ENCODE results near the gene OR10H4. TPM values are rescaled to one million over a fixed set of nuclear protein-coding genes. Genes with fewer than 3 reads are reported as not detected.

OR10H4 gene
- total and polyA plus RNA-seq, 2 experiments from 2014 or later = not detected

DNA sequence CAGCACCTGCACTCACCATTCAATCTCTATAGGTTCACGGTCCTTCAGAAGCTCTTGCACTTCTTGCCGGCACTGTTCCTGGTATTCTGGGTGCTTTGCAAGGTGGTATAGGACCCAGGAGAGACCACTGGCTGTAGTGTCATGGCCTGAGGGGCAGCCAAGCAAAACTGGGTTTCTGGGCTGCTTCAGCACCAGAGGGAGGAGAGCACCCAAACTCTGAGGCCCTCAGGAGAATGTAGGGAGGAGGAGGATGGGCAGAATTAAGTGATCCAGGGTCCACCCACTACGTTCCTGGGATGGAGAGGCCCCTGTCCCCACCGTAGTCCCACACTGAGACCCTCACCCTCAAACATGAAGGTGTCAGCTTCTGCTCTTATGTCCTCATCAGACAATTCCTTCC, 26.8 kb upstream of the OR10H4 start (continued):
- TF ChIP-seq, protein P1, sequence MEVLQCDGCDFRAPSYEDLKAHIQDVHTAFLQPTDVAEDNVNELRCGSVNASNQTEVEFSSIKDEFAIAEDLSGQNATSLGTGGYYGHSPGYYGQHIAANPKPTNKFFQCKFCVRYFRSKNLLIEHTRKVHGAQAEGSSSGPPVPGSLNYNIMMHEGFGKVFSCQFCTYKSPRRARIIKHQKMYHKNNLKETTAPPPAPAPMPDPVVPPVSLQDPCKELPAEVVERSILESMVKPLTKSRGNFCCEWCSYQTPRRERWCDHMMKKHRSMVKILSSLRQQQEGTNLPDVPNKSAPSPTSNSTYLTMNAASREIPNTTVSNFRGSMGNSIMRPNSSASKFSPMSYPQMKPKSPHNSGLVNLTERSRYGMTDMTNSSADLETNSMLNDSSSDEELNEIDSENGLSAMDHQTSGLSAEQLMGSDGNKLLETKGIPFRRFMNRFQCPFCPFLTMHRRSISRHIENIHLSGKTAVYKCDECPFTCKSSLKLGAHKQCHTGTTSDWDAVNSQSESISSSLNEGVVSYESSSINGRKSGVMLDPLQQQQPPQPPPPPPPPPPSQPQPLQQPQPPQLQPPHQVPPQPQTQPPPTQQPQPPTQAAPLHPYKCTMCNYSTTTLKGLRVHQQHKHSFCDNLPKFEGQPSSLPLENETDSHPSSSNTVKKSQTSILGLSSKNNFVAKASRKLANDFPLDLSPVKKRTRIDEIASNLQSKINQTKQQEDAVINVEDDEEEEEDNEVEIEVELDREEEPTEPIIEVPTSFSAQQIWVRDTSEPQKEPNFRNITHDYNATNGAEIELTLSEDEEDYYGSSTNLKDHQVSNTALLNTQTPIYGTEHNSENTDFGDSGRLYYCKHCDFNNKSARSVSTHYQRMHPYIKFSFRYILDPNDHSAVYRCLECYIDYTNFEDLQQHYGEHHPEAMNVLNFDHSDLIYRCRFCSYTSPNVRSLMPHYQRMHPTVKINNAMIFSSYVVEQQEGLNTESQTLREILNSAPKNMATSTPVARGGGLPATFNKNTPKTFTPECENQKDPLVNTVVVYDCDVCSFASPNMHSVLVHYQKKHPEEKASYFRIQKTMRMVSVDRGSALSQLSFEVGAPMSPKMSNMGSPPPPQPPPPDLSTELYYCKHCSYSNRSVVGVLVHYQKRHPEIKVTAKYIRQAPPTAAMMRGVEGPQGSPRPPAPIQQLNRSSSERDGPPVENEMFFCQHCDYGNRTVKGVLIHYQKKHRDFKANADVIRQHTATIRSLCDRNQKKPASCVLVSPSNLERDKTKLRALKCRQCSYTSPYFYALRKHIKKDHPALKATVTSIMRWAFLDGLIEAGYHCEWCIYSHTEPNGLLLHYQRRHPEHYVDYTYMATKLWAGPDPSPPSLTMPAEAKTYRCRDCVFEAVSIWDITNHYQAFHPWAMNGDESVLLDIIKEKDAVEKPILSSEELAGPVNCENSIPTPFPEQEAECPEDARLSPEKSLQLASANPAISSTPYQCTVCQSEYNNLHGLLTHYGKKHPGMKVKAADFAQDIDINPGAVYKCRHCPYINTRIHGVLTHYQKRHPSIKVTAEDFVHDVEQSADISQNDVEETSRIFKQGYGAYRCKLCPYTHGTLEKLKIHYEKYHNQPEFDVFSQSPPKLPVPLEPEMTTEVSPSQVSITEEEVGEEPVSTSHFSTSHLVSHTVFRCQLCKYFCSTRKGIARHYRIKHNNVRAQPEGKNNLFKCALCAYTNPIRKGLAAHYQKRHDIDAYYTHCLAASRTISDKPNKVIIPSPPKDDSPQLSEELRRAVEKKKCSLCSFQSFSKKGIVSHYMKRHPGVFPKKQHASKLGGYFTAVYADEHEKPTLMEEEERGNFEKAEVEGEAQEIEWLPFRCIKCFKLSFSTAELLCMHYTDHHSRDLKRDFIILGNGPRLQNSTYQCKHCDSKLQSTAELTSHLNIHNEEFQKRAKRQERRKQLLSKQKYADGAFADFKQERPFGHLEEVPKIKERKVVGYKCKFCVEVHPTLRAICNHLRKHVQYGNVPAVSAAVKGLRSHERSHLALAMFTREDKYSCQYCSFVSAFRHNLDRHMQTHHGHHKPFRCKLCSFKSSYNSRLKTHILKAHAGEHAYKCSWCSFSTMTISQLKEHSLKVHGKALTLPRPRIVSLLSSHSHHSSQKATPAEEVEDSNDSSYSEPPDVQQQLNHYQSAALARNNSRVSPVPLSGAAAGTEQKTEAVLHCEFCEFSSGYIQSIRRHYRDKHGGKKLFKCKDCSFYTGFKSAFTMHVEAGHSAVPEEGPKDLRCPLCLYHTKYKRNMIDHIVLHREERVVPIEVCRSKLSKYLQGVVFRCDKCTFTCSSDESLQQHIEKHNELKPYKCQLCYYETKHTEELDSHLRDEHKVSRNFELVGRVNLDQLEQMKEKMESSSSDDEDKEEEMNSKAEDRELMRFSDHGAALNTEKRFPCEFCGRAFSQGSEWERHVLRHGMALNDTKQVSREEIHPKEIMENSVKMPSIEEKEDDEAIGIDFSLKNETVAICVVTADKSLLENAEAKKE (CRISPR knock-in tag; IDR thresholded peaks at IDR 0.05) = no peak

DNA sequence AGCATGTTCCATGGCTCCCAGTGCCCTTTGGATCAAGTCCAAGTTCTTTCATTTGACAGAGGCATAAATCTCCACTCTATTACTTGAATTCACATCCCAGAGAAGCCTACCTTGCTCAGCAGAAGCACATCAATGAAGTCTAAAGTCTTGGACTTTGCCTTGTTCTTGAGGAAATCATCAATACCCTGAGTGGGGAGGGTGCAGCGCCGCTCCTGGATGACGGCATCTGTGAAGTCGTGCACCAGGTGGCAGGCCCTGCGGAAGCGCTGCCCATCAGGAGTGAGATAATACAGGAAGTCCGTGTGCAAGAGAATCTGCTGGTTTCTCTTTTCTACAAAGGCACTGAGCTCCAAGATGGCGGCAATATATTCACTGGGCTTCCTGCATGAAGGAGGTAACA, 25.1 kb upstream of the OR10H4 start:
- no peaks in the 10 kb centered on the region for H3K4me1 Mint-ChIP-seq
- no peak for ATAC-seq
- Histone ChIP-seq H3K36me3 (ENCODE audit: insufficient read depth) (no peaks in the 10 kb centered on the region), H3K4me3 (no peak overlapping the region), H3F3A (replicated peaks; ENCODE audit: low read depth) (no peaks in the 10 kb centered on the region), H3K79me2 (replicated peaks; ENCODE audit: insufficient read depth) (no peaks in the 10 kb centered on the region), H4K20me1 (replicated peaks; ENCODE audit: insufficient read depth) (no peaks in the 10 kb centered on the region), H3K9me2 (ENCODE audit: insufficient read depth) (no peaks in the 10 kb centered on the region), H3K27ac (ENCODE audit: low read depth) (no peak overlapping the region), H3K27me3 (ENCODE audit: insufficient read depth) (no peaks in the 10 kb centered on the region), H3K4me1 (ENCODE audit: insufficient read depth) (no peaks in the 10 kb centered on the region), H2AFZ (no peak overlapping the region), H3K4me2 (no peak overlapping the region)
- no peak for DNase-seq (ENCODE audit: low spot score)
- H3K9me3 Mint-ChIP-seq = peaks cover 96% of the 10 kb centered on the region
- peaks cover 50% of the 10 kb centered on the region for H3K36me3 Mint-ChIP-seq (ENCODE audit: low read depth)
- no peak overlapping the region for H3K4me3 Mint-ChIP-seq
- H3K27me3 Mint-ChIP-seq (ENCODE audit: insufficient read depth, low read depth, poor library complexity) = peaks cover 3% of the 10 kb centered on the region
- no peak overlapping the region for H3K27ac Mint-ChIP-seq
- TF ChIP-seq EZH2 (IDR thresholded peaks at IDR 0.05; ENCODE audit: low read depth, unreplicated experiment) = no peak
- no peak for TF ChIP-seq POLR2AphosphoS5 (IDR thresholded peaks at IDR 0.05; ENCODE audit: low read depth)
- no peak for TF ChIP-seq EZH2phosphoT487 (IDR thresholded peaks at IDR 0.05; ENCODE audit: unreplicated experiment)
- TF ChIP-seq, protein P2, sequence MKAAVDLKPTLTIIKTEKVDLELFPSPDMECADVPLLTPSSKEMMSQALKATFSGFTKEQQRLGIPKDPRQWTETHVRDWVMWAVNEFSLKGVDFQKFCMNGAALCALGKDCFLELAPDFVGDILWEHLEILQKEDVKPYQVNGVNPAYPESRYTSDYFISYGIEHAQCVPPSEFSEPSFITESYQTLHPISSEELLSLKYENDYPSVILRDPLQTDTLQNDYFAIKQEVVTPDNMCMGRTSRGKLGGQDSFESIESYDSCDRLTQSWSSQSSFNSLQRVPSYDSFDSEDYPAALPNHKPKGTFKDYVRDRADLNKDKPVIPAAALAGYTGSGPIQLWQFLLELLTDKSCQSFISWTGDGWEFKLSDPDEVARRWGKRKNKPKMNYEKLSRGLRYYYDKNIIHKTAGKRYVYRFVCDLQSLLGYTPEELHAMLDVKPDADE (IDR thresholded peaks at IDR 0.05) = no peak
- no peak for TF ChIP-seq STAT1 (IDR thresholded peaks at IDR 0.05; ENCODE audit: unreplicated experiment)
